ENCODE measurements around the gene PKNOX2. TPM values are rescaled to one million over a fixed set of nuclear protein-coding genes. Genes with fewer than 3 reads are reported as not detected.

The PKNOX2 gene
- polyA plus RNA-seq (2013, experiment 1 of 2; ENCODE audit: insufficient read length) = 6.0 TPM
- polyA plus RNA-seq (2013, experiment 2 of 2; ENCODE audit: insufficient read length) = 9.8 TPM

GRCh38 chr11:125164422-125165110 is at the start of gene PKNOX2:
Gene PKNOX2, plus strand, starts transcription at chr11:125164751. Its CDS starts 186,555 bp downstream, at chr11:125351306.
- DNase-seq = peak; percentile 80

- no peak for DNase-seq
These were observed 47.1 kb upstream of the PKNOX2 start for GRCh38 chr11:125117429-125117828.

- no peak for DNase-seq
These were observed 41.2 kb upstream of the PKNOX2 start for GRCh38 chr11:125123194-125123946.

- peak; percentile 49 for DNase-seq
These were observed 40.5 kb upstream of the PKNOX2 start for GRCh38 chr11:125123947-125124617.

GRCh38 chr11:125124618-125124992 is 39.9 kb upstream of the PKNOX2 start:
- no peak for DNase-seq

- DNase-seq = peak; percentile 75
These were observed 36.1 kb upstream of the PKNOX2 start for GRCh38 chr11:125128450-125128849.

- DNase-seq = no peak
These were observed 35.1 kb upstream of the PKNOX2 start for GRCh38 chr11:125129316-125129993.

- peak; percentile 34 for DNase-seq
These were observed 32.5 kb upstream of the PKNOX2 start for GRCh38 chr11:125132071-125132470.

GRCh38 chr11:125132596-125132995 is 32.0 kb upstream of the PKNOX2 start:
- peak; percentile 53 for DNase-seq

GRCh38 chr11:125136001-125136400 is 28.6 kb upstream of the PKNOX2 start:
- DNase-seq = no peak

GRCh38 chr11:125138966-125139365 is 25.6 kb upstream of the PKNOX2 start:
- DNase-seq = no peak

- DNase-seq = no peak
These were observed 24.8 kb upstream of the PKNOX2 start for GRCh38 chr11:125139778-125140177.

GRCh38 chr11:125140233-125140632 is 24.3 kb upstream of the PKNOX2 start:
- no peak for DNase-seq

- no peak for DNase-seq
These were observed 23.4 kb upstream of the PKNOX2 start for GRCh38 chr11:125141178-125141577.

- DNase-seq = peak; percentile 40
These were observed 22.6 kb upstream of the PKNOX2 start for GRCh38 chr11:125141686-125142535.

- no peak for DNase-seq
These were observed 18.3 kb upstream of the PKNOX2 start for GRCh38 chr11:125146232-125146631.

- no peak for DNase-seq
These were observed 17.3 kb upstream of the PKNOX2 start for GRCh38 chr11:125147280-125147679.

GRCh38 chr11:125148011-125148410 is 16.5 kb upstream of the PKNOX2 start:
- DNase-seq = no peak

- no peak for DNase-seq
These were observed 15.8 kb upstream of the PKNOX2 start for GRCh38 chr11:125148743-125149142.

GRCh38 chr11:125153837-125154236 is 10.7 kb upstream of the PKNOX2 start:
- DNase-seq = no peak

GRCh38 chr11:125154378-125155099 is 10.0 kb upstream of the PKNOX2 start:
- no peak for DNase-seq
